Activated CD8-positive, alpha-beta memory T cell treated with anti-CD3 and anti-CD28 coated beads for 4 hours (primary cell): ENCODE results near the gene UCHL3.

ENCODE experiments used
- DNase-seq, 2 donors: peaks; one replicate each; pipeline ENCODE4 v3.0.0-alpha.2; 2020; ENCODE audit warnings: low read depth in 2 of 2

Gene UCHL3

DNA sequence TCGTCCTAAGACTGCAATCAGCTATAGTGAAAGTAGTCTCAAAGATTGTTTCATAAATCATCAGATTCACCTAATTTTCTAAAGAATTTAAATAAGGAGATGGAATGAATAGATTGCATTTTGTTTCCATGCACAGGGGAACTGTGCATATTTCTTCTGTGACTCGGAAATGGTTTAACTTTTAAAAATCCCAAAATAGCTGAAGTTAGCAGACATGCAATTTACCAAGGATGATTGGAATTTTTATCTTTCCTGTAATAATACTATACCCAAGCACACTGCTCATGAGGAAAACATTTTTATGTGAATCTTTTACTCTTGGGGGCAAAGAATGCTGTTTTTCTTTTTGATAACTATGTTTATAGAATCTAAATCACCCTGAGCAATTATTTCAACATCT, 71.6 kb downstream of the UCHL3 start:
- DNase-seq = no peak

DNA sequence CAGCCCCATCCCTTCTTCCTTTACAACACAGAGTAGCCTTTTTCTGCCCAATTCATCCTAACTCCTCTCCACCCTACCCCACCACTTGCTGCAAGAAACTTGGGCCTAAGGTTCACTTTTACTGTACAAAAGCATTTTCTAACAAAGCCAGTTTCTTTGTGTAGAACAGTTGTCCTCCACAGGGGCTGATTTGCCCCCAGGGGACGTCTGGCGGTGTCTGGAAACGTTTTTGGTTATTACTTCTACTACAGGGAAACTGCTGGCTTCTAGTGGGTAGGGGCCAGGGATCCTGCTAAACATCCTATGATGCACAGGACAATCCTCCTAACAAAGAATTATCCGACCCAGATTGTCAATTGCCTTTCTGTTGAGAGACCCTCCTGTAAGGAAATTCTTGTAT, 79.2 kb downstream of the UCHL3 start:
- no peak for DNase-seq

DNA sequence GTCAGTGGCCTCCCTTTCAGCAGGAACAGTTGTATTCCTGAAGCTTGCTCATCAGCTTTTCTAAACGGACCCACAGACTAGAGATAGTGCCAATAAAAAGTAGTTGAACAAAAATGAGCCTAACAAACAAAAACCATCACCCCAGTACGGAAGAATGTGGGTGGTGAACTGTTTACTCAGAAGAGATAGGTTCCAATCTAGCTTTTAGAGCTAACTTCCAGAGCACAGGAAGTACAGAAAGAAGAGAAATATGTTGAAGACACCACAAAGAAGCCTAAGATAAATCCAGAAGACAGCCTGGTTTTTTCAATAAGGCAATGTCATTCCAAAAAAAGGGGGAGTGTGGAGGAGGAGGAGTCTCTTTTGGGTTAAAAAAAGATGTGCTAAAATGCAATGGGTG, 83.7 kb downstream of the UCHL3 start:
- no peak for DNase-seq

DNA sequence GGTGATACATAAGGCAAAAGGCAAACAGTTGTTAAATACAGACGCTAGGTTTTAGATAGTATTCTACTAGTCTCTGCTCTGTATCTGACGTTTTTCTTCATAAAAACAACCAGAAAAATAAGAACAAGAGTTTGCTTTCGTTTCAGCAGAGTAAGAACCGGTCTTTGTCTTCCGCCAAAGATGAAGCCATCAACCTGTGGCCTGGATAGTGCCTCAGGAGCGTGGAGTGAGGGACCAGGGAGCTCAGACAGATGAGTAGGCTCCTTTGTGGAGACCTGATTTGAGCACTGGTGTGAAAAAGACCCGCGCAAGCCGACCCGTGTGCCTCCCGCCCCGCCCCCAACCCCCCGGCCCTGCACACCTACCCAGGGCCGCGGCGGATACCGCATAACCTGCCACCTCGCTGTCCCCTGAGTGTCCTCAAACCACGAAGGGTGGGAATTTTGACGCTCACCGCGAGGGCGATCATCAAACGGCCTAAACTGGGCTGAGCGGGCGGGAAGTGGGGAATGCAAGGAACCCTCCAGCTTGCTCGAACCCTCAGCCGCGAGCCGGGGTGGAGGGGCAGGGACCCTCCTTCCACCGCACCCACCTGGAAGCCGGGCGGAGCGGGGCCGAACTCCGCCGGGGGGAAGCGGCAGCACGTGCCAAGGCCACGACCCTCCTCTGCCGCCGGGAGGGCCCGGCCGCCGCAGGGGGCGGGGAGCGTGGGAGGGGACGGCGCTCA, 85.7 kb downstream of the UCHL3 start:
- no peak for DNase-seq

DNA sequence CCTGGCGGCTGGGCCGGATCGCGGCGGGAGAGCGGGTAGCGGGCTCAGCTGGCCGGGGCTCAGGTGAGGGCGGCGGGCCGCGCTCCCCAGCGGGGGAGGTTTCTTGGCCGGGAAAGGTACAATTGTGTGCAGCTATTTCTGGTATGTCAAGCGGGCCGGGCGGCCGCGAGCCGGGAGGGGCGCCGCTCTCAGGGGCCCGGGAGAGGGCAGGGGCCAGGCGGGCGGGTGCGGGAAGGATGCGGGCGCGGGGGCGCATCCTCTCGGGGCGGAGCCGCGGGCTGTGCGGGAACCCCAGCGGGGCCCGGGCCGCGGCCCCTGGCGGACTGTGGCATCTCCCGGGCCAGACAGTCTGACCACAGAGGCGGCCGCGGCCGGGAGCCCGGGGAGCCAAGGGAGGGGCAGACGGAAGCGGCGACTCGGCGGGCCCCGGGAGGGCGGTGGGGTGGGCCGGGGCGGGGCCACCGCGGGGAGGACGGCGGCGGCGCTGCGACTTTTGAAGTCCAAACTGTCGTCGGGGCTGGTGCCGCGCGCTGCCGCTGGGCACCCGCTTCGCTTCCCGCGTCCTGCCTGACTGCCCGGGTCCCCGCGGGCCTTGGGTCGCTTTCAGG, 86.3 kb downstream of the UCHL3 start, which contains the start of gene LMO7:
LMO7 (plus strand) TSS at position 503 of the 608 bp plus-strand sequence. CDS start 328 bp downstream, outside the sequence.
- peak; percentile 2 to 9 for DNase-seq

DNA sequence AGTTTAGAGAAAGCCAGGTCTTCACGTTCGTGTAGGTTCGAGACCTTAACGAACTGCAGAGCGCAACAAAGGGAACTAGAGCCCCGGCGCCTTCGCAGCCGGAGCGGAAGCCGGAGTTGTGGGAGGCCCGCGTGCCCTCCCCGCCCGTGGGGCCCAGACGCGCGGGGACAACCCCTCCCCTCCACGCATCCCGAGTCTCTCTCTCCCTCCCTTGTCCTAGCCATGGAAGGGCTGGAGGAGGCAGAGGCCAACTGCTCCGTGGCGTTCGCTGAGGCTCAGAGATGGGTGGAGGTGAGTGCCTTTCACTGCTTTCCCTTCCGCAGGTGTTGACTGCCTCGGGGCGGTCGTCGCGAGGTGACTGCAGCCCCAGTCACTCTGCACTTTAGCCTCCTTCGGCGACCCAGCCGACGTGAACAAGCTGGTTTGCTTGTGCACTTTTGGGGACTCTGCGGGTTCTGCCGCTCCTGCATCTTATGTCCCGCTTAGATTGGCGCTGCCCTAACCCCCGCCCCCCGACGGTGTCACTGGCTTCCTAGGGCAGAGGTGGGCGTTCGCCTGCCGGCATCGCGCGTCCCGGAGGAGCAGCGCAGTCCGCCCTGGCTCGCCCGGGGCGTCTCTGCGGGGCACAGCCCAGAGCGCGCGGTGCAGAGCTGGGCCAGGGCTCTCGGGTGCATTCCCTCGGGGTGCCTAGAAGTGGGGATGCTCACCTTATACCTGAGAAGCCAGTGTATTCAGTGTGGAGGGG, 87.0 kb downstream of the UCHL3 start:
- peak in 1 of 2 donors; percentile 21 for DNase-seq

DNA sequence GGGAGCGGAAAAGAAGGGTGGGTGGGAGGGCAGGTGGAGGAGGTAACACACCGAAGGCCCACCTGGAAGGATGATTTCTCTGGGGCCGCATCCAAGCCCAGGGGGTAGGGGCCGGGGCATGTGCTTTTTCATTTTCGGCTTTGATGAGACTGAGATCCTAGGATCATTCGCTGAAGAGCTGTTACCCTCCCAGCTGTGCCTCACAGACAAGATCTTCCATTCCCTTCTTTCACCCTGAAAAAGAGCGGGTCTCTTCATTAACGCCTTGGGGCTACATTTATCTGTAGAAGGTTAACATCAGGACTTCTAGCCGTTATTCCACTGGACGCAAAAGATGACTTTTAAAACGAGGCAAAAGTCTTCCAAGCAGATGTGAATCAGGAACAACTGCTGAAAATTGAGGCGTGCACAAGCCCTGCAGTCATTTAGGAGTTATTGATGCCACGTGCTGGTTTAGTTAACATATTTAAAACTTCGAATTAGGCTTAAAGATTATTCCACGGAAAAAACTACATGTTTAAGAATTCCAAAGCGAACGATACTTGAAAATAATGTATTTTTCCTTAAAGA, 87.7 kb downstream of the UCHL3 start:
- DNase-seq = no peak

DNA sequence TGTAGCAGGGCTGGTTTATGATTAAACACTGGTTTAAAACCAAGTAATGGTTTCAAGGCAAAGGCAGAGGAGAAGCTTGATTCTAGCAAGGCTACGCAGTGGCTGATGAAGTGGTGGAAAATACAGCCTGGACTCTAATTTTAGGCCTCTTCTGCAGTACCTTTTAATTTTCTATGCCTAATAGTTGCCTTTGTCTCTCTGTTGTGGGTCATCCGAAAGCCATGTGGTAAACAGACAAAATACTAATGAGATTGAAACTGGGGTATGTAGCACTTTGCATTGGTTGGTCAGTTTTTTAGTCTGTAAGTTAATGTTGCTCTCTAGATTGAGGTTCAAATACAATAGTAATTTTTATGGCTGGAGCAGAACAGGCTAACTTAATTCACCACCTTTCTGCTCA, 89.9 kb downstream of the UCHL3 start:
- DNase-seq = no peak

DNA sequence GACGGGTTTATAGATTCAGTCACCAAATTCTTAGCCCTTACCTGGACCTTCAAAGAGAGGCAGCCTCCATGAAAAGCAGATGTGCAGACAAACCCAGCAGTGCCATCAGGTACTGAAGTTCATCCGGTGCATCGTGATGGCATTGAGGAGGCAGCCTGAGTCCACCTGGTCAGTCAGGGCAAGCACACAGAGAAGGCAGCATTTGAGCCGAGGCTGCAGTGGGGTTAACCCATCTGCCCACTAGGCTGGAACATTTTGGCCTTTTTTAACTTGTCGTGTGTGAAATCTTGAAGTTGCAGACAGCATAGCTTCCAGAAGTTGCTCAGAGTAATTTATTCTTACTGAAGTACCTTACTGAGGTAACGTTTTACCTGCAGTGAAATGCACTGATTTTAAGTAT, 91.4 kb downstream of the UCHL3 start:
- no peak for DNase-seq

DNA sequence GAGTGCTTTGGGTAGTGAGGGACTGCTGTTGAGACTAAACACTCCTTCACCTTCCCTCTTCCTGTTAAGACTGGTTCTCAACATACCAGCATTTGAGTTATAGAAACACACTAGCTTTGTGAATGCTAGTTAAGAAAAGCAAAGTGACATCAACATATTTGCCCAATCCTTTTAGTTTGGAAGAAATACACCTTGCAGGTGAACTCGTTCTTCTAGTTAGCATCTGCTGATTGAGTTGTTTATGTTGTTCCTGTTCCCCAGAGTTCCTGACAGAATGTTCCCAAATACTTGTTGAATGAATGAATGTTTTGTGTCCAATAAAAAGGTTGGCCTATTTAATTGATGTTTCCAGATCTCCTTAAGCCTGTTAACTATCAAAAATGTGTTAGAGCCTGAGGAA, 93.6 kb downstream of the UCHL3 start:
- DNase-seq = no peak

DNA sequence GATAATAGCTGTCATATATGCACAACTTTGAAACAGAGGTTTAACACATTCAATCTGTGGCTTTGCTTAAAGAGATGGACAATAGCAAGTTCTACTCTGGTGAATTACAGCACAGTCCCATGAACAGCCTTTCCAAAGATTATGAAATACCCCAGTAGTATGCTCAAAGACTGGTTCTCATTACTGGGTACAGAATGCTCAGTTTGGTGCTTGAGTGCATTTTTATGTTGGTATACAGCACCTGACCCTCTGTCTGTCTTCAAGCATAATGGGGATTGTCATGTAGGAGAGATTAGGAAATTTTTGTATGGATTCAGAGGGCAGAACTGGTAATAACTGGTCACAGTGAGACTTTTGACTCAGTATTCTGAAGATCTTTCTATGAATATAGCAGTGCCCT, 94.1 kb downstream of the UCHL3 start:
- DNase-seq = no peak

DNA sequence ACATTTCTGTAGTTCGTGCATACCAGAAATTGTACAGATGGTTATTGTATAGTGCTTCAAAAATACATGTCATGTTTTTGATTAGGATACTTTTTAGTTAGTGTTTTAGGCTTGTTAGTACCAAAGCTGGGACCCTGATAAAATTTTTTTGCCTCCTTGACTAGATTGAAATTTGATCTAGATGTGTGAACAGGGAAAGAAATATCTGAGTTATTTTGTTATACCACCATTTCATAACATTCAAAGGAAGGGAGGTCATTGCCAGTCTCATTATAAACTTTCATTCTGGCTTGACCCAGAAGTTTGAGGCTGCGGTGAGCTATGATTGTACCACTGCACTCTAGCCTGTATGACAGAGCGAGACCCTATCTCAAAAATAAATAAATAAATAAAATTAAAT, 95.5 kb downstream of the UCHL3 start:
- DNase-seq = no peak

DNA sequence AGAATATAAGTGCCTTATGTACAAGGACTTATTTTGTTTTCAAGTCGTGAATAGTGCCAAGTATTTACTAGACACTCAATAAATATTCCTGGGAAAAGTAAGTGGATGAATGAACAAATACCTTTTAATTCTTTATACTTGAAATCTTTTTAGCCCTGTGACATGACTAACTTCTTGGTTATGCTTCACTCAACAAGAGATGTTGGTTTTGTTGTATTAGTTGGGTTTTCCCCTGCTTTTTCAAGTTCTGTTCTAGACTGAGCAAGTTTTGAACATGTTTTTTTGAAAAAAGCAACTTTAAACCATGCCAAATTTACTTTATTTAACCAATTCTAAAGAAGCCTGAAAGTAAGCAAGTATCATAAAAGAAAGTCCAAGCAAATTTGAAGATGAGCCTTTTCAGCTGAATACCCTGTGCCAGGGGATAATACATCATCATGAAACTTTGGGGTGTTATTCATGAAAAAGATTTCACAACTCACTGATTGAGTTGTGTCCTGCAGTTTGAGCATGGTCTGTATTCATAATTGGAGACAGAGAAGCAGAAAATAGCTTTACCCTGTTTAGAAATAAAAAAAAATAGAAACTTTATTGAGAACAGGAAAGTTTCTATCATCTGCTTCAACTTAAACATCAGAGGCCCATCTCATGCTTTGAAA, 97.7 kb downstream of the UCHL3 start:
- no peak for DNase-seq

DNA sequence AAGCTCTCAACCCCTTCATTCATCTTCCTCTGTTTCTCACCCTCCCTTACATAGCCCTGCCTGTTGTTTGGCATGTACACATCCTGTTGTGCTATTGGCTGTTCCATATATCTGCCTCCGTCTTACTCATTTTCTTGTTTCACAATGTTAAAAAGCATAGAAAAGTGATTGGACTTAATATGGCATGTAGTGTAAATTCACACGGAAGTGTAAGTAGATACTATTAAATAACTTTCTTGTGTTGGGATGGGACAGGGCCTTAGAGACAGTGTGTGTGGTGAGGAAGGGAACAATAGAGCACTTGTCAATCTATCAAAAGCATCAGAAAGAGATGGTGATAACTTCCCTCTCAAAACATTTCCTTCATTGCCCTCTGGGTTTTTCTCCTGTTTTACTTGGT, 98.9 kb downstream of the UCHL3 start:
- no peak for DNase-seq

DNA sequence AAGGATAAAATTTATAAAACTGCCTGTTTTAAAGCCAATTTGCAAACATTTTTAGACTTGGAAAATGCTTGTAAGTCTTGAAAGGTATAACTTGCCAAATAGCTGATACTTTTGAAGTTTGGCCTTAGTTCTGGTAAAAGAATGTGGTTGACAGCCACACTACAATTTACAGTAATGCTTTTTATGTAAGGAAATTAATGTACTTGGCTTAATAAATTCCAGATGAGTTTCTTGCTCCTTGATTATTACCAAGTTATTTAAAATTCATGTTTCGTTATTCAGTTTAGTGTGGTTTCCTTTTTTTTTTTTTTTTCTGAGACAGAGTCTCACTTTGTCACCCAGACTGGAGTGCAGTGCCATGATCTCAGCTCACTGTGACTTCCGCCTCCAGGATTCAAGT, 101.4 kb downstream of the UCHL3 start:
- no peak for DNase-seq

DNA sequence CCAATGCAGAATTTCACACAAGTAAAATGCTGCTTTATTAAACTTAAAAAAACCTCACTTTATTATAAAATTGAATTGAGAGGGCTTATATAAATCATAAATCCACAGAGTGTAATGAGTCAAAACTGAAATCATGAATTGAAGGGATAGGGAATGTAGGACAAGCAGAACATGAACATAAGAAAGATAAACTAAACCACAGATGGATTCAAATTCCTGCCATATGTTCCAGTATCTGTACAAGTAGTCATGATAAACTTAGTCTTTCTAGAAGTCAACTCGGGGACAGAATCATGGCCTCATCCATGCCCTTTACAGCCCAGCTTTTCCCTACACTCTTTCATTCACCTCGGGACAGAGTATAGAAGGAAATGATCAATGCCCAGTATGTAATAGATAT, 103.1 kb downstream of the UCHL3 start:
- DNase-seq = no peak
